ENCODE measurements around the gene HLCS. TPM values are rescaled to one million over a fixed set of nuclear protein-coding genes. Genes with fewer than 3 reads are reported as not detected.

The HLCS gene
- total RNA-seq, 1 donor from 2014 or later, result 12.3 TPM

- DNase-seq (ENCODE audit: low read depth in 2 of 2), result no peak
Observed at GRCh38 chr21:36883532-36884486, 82.7 kb downstream of the HLCS start.

GRCh38 chr21:36882776-36883175 lies 83.7 kb downstream of the HLCS start:
- peak in 1 of 2 donors; percentile 71 for DNase-seq (ENCODE audit: low read depth in 2 of 2)

- DNase-seq (ENCODE audit: low read depth in 2 of 2), result peak in 1 of 2 donors; percentile 78
Observed at GRCh38 chr21:36881228-36881627, 85.2 kb downstream of the HLCS start.

GRCh38 chr21:36879827-36880226 lies 86.6 kb downstream of the HLCS start:
- no peak for DNase-seq (ENCODE audit: low read depth in 2 of 2)

GRCh38 chr21:36877741-36878140 lies 88.7 kb downstream of the HLCS start:
- DNase-seq (ENCODE audit: low read depth in 2 of 2), result no peak

- DNase-seq (ENCODE audit: low read depth in 2 of 2), result no peak
Observed at GRCh38 chr21:36874665-36875064, 91.8 kb downstream of the HLCS start.

- DNase-seq (ENCODE audit: low read depth in 2 of 2), result no peak
Observed at GRCh38 chr21:36873513-36873912, 93.0 kb downstream of the HLCS start.

- no peak for DNase-seq (ENCODE audit: low read depth in 2 of 2)
Observed at GRCh38 chr21:36867291-36867905, 99.1 kb downstream of the HLCS start.

- no peak for DNase-seq (ENCODE audit: low read depth in 2 of 2)
Observed at GRCh38 chr21:36866419-36866818, 100.0 kb downstream of the HLCS start.

GRCh38 chr21:36864974-36865373 lies 101.5 kb downstream of the HLCS start:
- DNase-seq (ENCODE audit: low read depth in 2 of 2), result no peak

GRCh38 chr21:36863260-36863659 lies 103.2 kb downstream of the HLCS start:
- DNase-seq (ENCODE audit: low read depth in 2 of 2), result no peak

- no peak for DNase-seq (ENCODE audit: low read depth in 2 of 2)
Observed at GRCh38 chr21:36861595-36862323, 104.7 kb downstream of the HLCS start.

GRCh38 chr21:36860736-36861594 lies 105.5 kb downstream of the HLCS start:
- peak; percentile 74 to 82 for DNase-seq (ENCODE audit: low read depth in 2 of 2)

- peak; percentile 78 to 84 for DNase-seq (ENCODE audit: low read depth in 2 of 2)
Observed at GRCh38 chr21:36859744-36860501, 106.5 kb downstream of the HLCS start.

- no peak for DNase-seq (ENCODE audit: low read depth in 2 of 2)
Observed at GRCh38 chr21:36858320-36858957, 108.0 kb downstream of the HLCS start.

- no peak for DNase-seq (ENCODE audit: low read depth in 2 of 2)
Observed at GRCh38 chr21:36856643-36857042, 109.8 kb downstream of the HLCS start.

- peak; percentile 42 to 57 for DNase-seq (ENCODE audit: low read depth in 2 of 2)
Observed at GRCh38 chr21:36854391-36854790, 112.1 kb downstream of the HLCS start.

- no peak for DNase-seq (ENCODE audit: low read depth in 2 of 2)
Observed at GRCh38 chr21:36852864-36853263, 113.6 kb downstream of the HLCS start.

GRCh38 chr21:36852293-36852692 lies 114.2 kb downstream of the HLCS start:
- DNase-seq (ENCODE audit: low read depth in 2 of 2), result no peak

GRCh38 chr21:36851121-36851520 lies 115.3 kb downstream of the HLCS start:
- no peak for DNase-seq (ENCODE audit: low read depth in 2 of 2)
